Esophagus (tissue), 2 donors: Measurements from ENCODE around the gene TRMT2A. TPM values are rescaled to one million over a fixed set of nuclear protein-coding genes. Genes with fewer than 3 reads are reported as not detected.

Experiments
- H3K27ac ChIP-seq, 2 donors: one replicate each; pipeline ENCODE4 v1.5.1; 2013; ENCODE audit warnings: low read depth in 2 of 2, mild to moderate bottlenecking in 2 of 2, inconsistent platforms in 1 of 2, low read length in 1 of 2, moderate library complexity in 1 of 2
- H3K27me3 ChIP-seq, 2 donors: one replicate each; pipeline ENCODE4 v1.6.1; 2013; ENCODE audit warnings: low read length in 2 of 2, control low read depth in 1 of 2, mild to moderate bottlenecking in 1 of 2; ENCODE audit not compliant: insufficient read depth in 2 of 2, control insufficient read depth in 1 of 2
- H3K36me3 ChIP-seq, 2 donors: one replicate each; pipeline ENCODE4 v1.6.1; 2013; ENCODE audit warnings: low read length in 1 of 2; ENCODE audit not compliant: control insufficient read depth in 2 of 2, insufficient read depth in 2 of 2
- H3K4me1 ChIP-seq, 2 donors: one replicate each; pipeline ENCODE4 v1.6.1; 2013; ENCODE audit warnings: low read length in 1 of 2; ENCODE audit not compliant: control insufficient read depth in 2 of 2, insufficient read depth in 2 of 2
- H3K4me3 ChIP-seq, 2 donors: one replicate each; pipeline ENCODE4 v1.5.1; 2013; ENCODE audit warnings: low read length in 2 of 2, mild to moderate bottlenecking in 2 of 2, low read depth in 1 of 2, moderate library complexity in 1 of 2
- H3K9me3 ChIP-seq, 2 donors: one replicate each; pipeline ENCODE4 v1.6.1; 2013; ENCODE audit warnings: mild to moderate bottlenecking in 2 of 2, low read depth in 1 of 2, low read length in 1 of 2, moderate library complexity in 1 of 2; ENCODE audit not compliant: control insufficient read depth in 2 of 2, insufficient read depth in 1 of 2
- WGBS, 2 donors: extraction: QIAGEN DNeasy Blood & Tissue Kit; methylation state at CpG; one replicate each; pipeline ENCODE4 v1.1.7; 2013; 5-methylcytosine and 5-hydroxymethylcytosine counted together
- polyA plus RNA-seq, 2 donors: library from polyadenylated mRNA; stranded (reverse); fragments of 200-250 nt; gene quantifications; one replicate each; pipeline ENCODE4 v1.2.3, GENCODE V29; 2013
- donor health status: healthy with polysubstance abuse.
- donor health status: Bipolar disorder and iron deficiency.

The TRMT2A gene
- polyA plus RNA-seq, 2 donors = 41.1 to 77.1 TPM

GRCh38 chr22:20135806-20136602 is 19.0 kb upstream of the TRMT2A start:
- H3K4me3 ChIP-seq = no peak overlapping the region
- H3K9me3 ChIP-seq = no peaks in the 10 kb centered on the region
- H3K4me1 ChIP-seq = peaks cover 27 to 43% of the 10 kb centered on the region in 2 donors
- WGBS, 2 donors = 63 to 71% methylated on average over 25 of the region's 25 CpGs
- H3K27ac ChIP-seq = peak overlapping the region in 1 of 2 donors; percentile 3
- peaks cover 0 to 8% of the 10 kb centered on the region in 2 donors for H3K36me3 ChIP-seq
- H3K27me3 ChIP-seq = no peaks in the 10 kb centered on the region

- WGBS, 2 donors = 53 to 63% methylated on average over 4 of the region's 4 CpGs
- peaks cover 27 to 47% of the 10 kb centered on the region in 2 donors for H3K4me1 ChIP-seq
- H3K27me3 ChIP-seq = no peaks in the 10 kb centered on the region
- no peak overlapping the region for H3K4me3 ChIP-seq
- no peaks in the 10 kb centered on the region for H3K9me3 ChIP-seq
- H3K27ac ChIP-seq = no peak overlapping the region
- peaks cover 0 to 8% of the 10 kb centered on the region in 2 donors for H3K36me3 ChIP-seq
Observed at GRCh38 chr22:20135265-20135664, 18.2 kb upstream of the TRMT2A start.

GRCh38 chr22:20133930-20134549 is 17.0 kb upstream of the TRMT2A start:
- Histone ChIP-seq H3K27me3 (no peaks in the 10 kb centered on the region), H3K36me3 (no peaks in the 10 kb centered on the region), H3K27ac (no peak overlapping the region), H3K4me1 (peaks cover 27 to 47% of the 10 kb centered on the region in 2 donors), H3K9me3 (no peaks in the 10 kb centered on the region), H3K4me3 (no peak overlapping the region)
- 60 to 68% methylated on average over 12 of the region's 12 CpGs for WGBS, 2 donors

GRCh38 chr22:20132686-20133246 is 15.7 kb upstream of the TRMT2A start:
- H3K4me1 ChIP-seq = peaks cover 22 to 43% of the 10 kb centered on the region in 2 donors
- no peaks in the 10 kb centered on the region for H3K27me3 ChIP-seq
- H3K36me3 ChIP-seq = peaks cover 0 to 4% of the 10 kb centered on the region in 2 donors
- H3K9me3 ChIP-seq = no peaks in the 10 kb centered on the region
- 35 to 53% methylated on average over 16 of the region's 16 CpGs for WGBS, 2 donors
- H3K27ac ChIP-seq = peak overlapping the region in 1 of 2 donors; percentile 73
- H3K4me3 ChIP-seq = peak overlapping the region; percentile 82

- Histone ChIP-seq H3K4me3 (peak overlapping the region; percentile 82), H3K9me3 (no peaks in the 10 kb centered on the region), H3K36me3 (peaks cover 0 to 10% of the 10 kb centered on the region in 2 donors), H3K27ac (peak overlapping the region; percentile 56 to 73), H3K27me3 (no peaks in the 10 kb centered on the region), H3K4me1 (peaks cover 15 to 39% of the 10 kb centered on the region in 2 donors)
- 0 to 1% methylated on average over 43 to 72 of the region's 72 CpGs for WGBS, 2 donors
Observed at GRCh38 chr22:20131859-20132685, 15.0 kb upstream of the TRMT2A start.

GRCh38 chr22:20131597-20131858 is 14.5 kb upstream of the TRMT2A start, which contains the start of gene ZDHHC8:
TSS of gene ZDHHC8 (plus strand) at chr22:20131804. CDS start at chr22:20131948, 144 bp downstream.
- H3K27me3 ChIP-seq = no peaks in the 10 kb centered on the region
- peaks cover 13 to 36% of the 10 kb centered on the region in 2 donors for H3K4me1 ChIP-seq
- peak within 1 kb of the TSS; percentile 82 to 88 for H3K4me3 ChIP-seq
- H3K27ac ChIP-seq = peak within 1 kb of the TSS; percentile 93 to 94
- WGBS, 2 donors = 1% methylated on average over 43 of the region's 43 CpGs; no CpG with 5 or more reads in 1 of the 2 donors
- H3K36me3 ChIP-seq = peaks cover 0 to 13% of the 10 kb centered on the region in 2 donors
- no peaks in the 10 kb centered on the region for H3K9me3 ChIP-seq

- peaks cover 13 to 31% of the 10 kb centered on the region in 2 donors for H3K4me1 ChIP-seq
Observed at GRCh38 chr22:20130731-20131596, 13.9 kb upstream of the TRMT2A start.

GRCh38 chr22:20130319-20130718 is 13.3 kb upstream of the TRMT2A start:
- H3K27me3 ChIP-seq = no peaks in the 10 kb centered on the region
- 61 to 72% methylated on average over 3 of the region's 3 CpGs for WGBS, 2 donors
- H3K9me3 ChIP-seq = no peaks in the 10 kb centered on the region
- no peak overlapping the region for H3K4me3 ChIP-seq
- peaks cover 10 to 28% of the 10 kb centered on the region in 2 donors for H3K4me1 ChIP-seq
- H3K27ac ChIP-seq = peak overlapping the region; percentile 26 to 94
- H3K36me3 ChIP-seq = peaks cover 6 to 24% of the 10 kb centered on the region in 2 donors

More at GRCh38 chr22:20130731-20131596, 13.9 kb upstream of the TRMT2A start:
- H3K36me3 ChIP-seq = peaks cover 0 to 18% of the 10 kb centered on the region in 2 donors
- H3K4me3 ChIP-seq = peak overlapping the region; percentile 82 to 88
- peak overlapping the region; percentile 93 to 94 for H3K27ac ChIP-seq
- 4 to 8% methylated on average over 54 to 70 of the region's 70 CpGs for WGBS, 2 donors
- no peaks in the 10 kb centered on the region for H3K27me3 ChIP-seq
- H3K9me3 ChIP-seq = no peaks in the 10 kb centered on the region
